ENCODE measurements around the gene VSIR.

Gene VSIR

DNA sequence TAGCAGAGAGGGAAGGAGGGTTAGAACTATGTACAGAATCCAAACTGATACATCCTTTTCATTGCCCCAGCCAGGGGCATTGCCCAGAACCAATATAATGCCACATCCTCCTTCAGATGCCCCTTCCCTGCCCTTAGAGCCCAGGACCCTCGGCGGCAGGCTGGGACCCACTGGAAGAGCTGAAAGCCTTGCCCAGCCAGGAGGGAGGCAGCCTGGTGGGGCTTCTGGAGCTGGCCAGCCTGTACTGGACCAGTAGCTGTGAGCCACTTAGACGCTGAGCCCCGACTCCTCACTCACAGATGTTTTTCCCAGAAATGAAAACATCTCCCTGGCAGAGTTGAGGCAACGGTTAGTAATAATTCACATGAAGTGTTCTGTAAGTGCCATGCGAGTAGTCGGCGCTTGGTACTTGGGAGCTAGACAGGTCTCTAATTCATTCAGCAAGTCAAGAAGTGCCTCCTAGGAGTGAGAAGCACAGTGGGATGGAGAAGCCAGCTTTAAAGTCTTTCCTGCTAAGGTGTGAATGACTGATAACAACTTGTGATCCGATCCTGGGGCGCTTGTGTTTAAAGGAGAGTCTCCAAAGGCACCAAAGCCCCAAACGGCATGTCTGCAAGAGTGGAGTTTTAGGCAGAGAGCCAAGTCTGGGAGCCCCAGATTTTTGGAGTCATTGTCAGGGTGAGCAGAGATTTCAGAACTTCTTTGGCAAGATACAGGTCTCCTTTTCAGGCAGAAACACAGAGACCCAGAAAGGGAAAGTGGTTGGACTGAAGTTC lies 9.8 kb downstream of the VSIR start:
- peak; percentile 20 for DNase-seq

- DNase-seq: no peak
Measured at GRCh38 chr10:71762324-71762723, 11.0 kb downstream of the VSIR start.

DNA sequence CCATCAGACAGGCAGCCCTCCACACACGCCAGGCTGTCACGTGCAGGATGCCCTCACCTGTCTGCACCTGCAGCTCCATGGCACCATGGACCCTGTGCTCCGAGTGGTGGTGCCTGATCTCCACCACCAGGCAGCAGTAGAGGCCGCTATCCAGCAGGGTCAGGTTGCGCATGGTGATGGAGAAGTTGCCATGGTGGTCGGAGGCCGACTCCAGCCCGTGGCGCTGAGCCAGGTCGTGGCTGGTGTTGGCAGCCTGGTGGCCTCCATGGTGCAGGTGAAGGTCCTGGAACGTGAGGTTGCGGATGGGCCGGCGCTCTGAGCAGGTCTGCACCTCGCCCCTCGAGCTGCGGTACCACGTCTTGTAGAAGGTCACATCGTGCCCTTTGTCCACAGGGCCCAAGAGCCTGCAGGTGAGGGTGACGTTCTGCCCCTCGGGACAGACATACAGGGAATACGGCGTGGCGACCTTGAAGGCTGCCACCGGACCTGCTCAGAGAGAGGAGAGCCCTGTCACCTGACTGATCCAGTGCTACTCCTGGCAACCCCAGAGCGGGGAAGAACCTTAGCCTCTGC lies 11.7 kb downstream of the VSIR start:
- no peak for DNase-seq

DNA sequence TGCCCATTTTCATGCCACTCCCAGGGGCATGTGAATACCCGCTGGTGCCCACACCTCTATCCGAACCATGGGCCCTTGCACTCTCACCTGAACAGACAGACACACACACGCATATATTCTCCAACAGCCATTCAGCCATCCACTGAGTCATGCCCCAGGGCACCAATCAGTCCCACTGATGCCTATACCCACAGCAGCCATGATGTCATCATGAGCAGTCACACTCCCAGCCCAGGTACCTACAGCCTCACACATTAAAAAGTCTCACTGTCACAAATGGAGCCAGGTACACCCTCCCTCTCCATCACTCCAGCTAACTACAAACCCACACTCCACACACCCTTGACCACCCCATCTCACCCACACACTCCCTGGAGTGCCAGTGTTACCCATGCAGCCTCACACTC lies 12.2 kb downstream of the VSIR start:
- DNase-seq: no peak

GRCh38 chr10:71757399-71757922 lies 15.9 kb downstream of the VSIR start:
- DNase-seq: no peak

DNA sequence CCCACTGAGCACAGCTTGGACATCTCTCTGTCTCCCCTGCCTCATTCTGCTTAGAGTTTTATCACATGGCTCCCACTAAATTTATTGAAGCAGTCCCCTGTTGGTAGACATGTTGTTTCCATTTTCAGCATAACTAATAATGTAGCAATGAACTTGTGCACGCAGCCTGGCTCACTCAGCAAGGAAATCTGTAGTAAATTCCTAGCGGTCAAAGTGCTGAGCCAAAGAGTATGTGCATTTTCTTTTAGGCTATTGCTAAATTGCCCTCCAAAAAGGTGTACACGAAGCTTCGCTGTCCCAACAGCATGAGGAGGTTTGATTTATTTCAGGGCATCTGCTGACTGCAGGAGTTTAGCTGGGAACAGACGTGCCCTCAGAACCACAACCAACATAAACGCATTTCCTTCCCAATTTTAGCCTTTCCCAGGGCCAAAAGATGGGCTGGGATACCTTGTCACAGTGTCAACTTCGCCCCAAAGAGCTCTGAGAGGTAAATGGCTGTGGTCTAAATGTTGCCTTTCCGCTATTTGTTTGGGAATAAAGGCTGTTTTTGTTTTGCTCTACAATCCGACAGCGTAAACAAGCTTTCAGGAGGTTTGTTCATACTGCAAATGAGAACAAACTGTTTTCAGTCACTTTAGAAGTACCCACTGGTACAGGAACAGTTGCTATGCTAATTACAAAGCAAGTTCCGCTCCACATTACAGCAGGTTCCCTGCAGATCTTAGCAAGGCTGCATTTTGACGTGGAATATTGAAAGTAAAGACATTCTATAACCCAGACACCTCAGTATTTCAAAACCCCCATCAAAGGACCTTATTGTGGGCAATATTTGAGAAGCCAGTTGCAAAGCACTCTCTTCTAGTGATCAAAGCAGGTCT lies 16.8 kb downstream of the VSIR start:
- peak; percentile 43 for DNase-seq

GRCh38 chr10:71755179-71755879 lies 18.0 kb downstream of the VSIR start:
- no peak for DNase-seq

DNA sequence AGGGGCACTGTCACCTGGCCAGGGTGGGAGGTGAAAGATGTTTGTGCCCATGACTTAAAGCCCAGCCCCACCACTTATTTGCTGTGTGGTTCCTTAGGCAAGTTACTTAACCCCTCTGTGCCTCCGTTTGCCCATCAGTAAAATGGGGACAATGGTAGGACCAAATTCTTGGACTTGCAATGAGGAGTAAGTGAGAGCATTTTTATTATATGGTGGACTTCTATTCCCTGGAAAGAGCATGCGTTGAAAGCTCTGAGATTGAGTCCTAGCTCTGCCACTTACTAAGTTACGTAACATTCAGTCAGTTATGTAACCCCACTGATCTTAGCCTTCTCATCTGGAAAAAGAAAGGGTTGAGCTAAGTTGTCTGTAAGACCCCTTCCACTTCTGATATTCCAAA lies 18.8 kb downstream of the VSIR start:
- no peak for DNase-seq

DNA sequence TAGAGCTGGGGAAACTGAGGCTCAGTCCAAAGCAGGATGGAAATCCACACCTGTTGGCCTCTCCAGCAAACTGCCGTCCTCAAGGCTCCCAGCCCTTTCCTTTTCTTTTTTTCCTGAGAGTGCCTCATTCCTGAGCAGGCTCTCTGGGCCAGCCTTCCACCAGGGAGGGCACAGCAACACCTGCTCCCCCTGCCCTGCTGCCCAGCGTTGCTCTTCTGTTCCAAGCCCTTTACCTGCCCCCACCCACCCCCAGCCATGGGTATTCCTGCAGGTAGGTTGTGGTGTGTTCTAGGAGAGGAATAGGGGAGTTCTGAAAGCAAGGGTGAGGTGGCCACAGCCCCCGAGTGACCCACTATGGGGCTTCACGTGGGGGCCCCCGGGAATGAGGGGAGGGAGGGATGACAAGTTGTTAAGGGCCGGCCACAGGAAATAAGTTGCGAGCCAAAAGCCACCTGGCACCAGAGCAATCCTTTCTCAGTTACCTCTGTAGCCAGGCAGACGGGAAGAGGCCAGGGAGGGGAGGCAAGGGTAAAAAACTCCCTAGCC lies 19.3 kb downstream of the VSIR start:
- DNase-seq: no peak

DNA sequence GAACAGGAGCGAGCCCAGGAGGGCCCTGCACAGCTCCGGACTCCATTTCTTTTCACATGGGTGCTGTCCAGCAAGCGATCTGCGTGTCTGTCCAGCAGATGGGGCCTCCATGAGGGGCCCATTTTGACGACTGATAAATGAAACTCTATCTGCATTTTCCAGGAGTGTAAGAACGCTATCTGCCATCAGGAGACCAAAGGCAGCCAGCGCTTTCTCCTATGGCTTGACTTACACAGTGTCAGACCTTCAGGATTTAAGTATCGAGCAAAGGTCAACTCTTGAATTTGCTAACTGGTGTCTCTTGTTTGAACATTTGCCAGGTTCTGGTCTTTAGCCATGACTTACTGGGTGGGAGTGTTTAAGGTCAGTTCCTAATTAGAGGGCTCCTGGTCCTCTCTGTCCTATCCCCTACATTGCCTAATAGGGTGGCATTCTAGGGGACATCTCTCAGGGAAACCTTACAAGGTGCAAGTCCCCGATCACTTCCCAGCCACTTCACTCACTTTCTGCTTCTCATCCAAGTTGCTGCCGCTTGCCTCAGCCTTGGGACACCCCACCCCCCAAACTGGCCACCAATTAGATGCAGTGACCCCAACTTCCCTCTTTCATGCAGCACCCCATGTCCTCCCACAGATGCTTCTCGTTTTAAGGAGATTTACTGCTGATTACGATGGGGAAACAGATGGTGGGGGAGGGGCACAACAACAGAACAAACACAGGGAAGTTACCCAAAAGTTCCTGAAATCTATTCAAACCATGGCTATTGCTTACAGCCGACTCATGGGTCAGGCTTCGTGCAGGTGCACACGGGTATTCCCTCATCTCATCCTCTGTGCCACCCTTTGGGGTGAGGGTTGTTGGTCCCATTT lies 20.0 kb downstream of the VSIR start:
- no peak for DNase-seq

DNA sequence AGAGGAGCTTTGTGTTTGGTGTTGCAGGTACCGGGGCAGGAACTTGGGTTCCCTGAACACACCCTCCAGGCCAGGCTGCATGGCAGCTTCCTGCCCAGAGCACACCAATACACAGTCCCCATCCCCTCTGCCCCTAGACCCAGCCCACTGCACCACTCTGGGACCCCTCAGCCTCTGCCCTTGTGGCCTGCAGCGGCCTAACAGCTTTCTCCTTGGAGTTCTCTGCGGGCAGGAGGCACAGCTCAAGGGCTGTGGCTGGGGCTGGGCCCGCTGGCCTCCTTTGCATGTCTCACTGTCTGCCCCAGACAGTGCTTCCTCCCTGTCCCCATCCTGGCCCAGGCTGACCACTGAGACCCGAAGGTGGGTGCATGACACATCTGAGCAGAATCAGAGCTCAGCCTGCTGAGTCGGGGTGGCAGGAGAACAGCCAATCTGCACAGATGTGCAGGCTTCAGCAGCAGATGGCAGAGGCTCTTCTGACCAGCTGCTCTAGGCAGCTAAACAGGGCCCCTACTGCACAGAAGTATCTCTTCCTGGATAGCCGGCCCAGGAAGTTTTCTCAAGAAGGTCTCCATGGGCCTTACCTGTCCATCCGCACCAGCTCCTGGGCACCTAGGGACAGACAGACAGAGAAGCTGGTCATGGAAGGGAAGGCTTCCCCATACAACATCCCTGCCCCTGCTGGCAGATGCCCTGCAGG lies 20.8 kb downstream of the VSIR start:
- DNase-seq: no peak

- no peak for DNase-seq
Measured at GRCh38 chr10:71751515-71752224, 21.6 kb downstream of the VSIR start.

GRCh38 chr10:71750986-71751385 lies 22.3 kb downstream of the VSIR start:
- no peak for DNase-seq

GRCh38 chr10:71750124-71750841 lies 23.0 kb downstream of the VSIR start:
- no peak for DNase-seq

- no peak for DNase-seq
Measured at GRCh38 chr10:71749396-71749795, 23.9 kb downstream of the VSIR start.

DNA sequence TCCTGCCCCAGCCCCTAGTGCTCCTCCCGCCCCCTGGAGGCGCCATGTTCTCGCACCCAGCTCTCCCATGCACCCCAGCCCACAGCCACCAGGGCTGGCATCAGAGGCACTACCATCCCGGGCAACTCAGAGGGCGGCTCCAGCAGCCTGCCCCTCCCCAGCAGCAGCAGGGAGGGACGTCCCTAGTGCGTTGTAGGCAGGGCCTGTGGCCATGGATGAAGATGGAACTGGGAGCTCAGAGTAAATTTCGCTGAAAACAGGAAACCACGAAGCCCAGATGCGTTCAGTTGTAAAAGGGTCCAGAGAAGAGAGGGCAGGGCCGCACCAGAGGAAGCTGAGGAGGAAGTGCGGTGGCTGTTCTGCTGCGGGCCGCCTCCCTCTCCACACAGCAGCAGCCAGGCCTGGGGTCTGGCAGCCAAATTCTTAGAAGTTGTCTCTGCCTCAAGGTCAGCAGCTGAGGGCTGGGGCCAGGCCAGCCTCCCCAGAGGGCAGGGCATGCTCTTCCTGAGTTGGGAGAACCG lies 24.6 kb downstream of the VSIR start:
- no peak for DNase-seq

DNA sequence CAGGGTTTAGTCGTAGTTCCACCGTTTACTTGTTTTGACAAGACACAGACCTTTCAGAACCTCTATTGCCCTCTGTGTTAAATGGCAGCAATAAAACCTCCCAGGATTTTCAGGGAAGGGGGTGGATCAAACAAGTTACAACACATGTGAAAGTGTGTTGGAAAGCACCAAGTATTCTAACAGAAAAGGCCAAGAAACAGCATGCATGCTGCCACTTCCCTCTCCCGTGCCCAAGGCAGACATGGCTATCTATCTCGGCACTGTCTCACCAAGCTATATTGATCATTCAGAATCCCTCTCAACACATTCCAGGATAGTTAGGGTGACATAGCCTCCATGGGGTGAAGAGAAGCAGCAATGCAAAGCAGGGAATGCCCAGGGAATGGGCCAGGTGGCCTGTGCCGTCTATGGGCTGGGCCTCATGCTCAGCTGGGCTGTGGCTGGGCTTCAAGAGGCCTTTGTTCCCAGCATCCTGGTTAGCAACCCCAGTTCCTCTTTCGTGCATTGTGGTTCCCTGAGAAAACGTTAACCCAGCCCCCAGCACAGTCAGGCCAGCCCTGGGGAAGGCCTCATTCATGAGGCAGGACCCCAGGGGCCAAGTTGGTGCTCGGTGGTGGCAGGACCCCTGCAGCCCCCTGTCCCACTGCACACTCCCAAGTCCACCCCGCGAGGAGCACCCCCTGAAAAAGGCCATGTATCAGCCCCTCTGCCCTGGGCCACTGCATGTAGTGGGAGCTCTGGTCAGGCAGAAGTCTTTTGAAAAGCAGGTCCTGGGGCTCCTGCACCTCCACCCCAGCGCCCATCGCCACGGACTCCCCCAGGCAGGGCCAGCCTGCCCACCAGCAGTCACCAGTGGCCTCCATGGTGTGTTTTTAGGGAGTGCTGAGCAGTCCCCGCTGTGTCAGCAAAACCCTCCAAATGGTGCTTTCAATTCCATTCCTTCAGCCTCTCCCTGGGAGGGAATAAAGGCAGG lies 25.5 kb downstream of the VSIR start:
- DNase-seq: no peak

DNA sequence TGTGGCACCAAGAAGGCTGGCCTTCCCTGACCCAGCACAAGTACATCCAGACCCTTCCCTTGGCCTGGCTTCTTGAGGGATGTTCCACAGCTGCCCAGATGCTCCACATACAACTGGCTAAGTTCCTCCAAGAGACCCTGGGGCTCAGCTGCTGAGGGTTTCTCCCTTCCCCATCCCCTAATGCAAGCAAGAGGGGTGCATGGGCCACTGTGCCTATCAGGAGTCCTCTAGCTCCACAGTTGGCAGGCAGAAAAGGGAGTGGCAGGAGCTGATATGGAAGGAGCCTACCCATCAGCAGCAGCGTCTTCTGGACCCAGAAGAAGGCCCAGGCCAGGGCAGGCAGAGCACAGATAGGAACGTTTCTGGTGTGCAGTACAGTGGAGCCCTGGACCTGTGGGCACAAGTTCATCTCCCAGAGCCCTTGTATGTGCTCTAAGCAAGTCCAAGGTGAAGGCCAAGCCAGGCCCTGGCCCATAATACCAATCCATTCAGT lies 26.2 kb downstream of the VSIR start:
- no peak for DNase-seq

All from fibroblast of skin of abdomen (primary cell).